Endothelial cell of umbilical vein (primary cell): Measurements from ENCODE around the gene TMEM170B. TPM values are rescaled to one million over a fixed set of nuclear protein-coding genes. Genes with fewer than 3 reads are reported as not detected.

Experiments used
- BruUV-seq: library from RNA; stranded (reverse); fragments of 400-500 nt; replicated peaks from 2 replicates; lab custom pipeline; 2021; lab: Mats Ljungman, UMichigan
- CTCF ChIA-PET: fragments of 300-600, 350-600 bp; sonication (Branson Sonifier 250); formaldehyde crosslinking; loops from one replicate; lab custom pipeline; 2021; ENCODE audit warnings: antibody characterized with exemption, inconsistent platforms; lab: Charles Lee
- POLR2A ChIA-PET: fragments of 300-600, 350-600 bp; sonication (Branson Sonifier 250); formaldehyde crosslinking; loops from one replicate; lab custom pipeline; 2021; ENCODE audit warnings: antibody characterized with exemption, inconsistent platforms; lab: Charles Lee
- DNase-seq: peaks from one replicate; pipeline ENCODE4 v3.0.0-alpha.2; 2011; ENCODE audit warnings: low read depth, low spot score
- FAIRE-seq: peaks from 2 replicates; lab custom pipeline; 2011; peaks lifted over from hg19 to GRCh38; lab: Jason Lieb, UNC
- H2AFZ ChIP-seq: 2 replicates; pipeline ENCODE4 v1.6.0; 2012; ENCODE audit warnings: low read depth, low read length, control low read depth, inconsistent platforms
- H3K27ac ChIP-seq: 2 replicates; pipeline ENCODE4 v1.5.1; 2011; ENCODE audit warnings: low read depth, mild to moderate bottlenecking, control low read depth, low read length, moderate library complexity; ENCODE audit not compliant: insufficient read depth
- H3K27me3 ChIP-seq, 2 experiments: 2 replicates each; pipeline versions ENCODE4 v1.6.0 to v1.6.1; 2011; ENCODE audit warnings: low read length in 2 of 2, mixed read lengths in 1 of 2; ENCODE audit not compliant: control insufficient read depth in 2 of 2, insufficient read depth in 2 of 2
- H3K36me3 ChIP-seq, 2 experiments: 2 replicates in 1 of 2; 3 replicates in 1 of 2; pipeline ENCODE4 v1.5.1; 2011; ENCODE audit warnings: low read length in 2 of 2, mild to moderate bottlenecking in 1 of 2, moderate library complexity in 1 of 2; ENCODE audit not compliant: control insufficient read depth in 2 of 2, insufficient read depth in 2 of 2; ENCODE audit errors: extremely low read depth in 1 of 2
- H3K4me1 ChIP-seq: 3 replicates; pipeline ENCODE4 v1.5.1; 2011; ENCODE audit warnings: mild to moderate bottlenecking, low read length; ENCODE audit not compliant: control insufficient read depth, insufficient read depth; ENCODE audit errors: extremely low read depth
- H3K4me2 ChIP-seq: 2 replicates; pipeline ENCODE4 v1.6.1; 2011; ENCODE audit warnings: low read length, control low read depth, mixed read lengths; ENCODE audit not compliant: insufficient read depth
- H3K4me3 ChIP-seq, 3 experiments: fragments of 200-600 bp in 1 of 3; sonication (generic), shearing (Covaris generic) in 1 of 3; replicated peaks in 1 of 3; 2 replicates each; pipeline ENCODE4 v1.5.1; 2011 to 2016; ENCODE audit warnings: control low read depth in 3 of 3, low read length in 3 of 3, mild to moderate bottlenecking in 2 of 3, inconsistent platforms in 1 of 3, low read depth in 1 of 3, moderate library complexity in 1 of 3; ENCODE audit not compliant: insufficient read depth in 1 of 3
- H3K79me2 ChIP-seq: 2 replicates; pipeline ENCODE4 v1.6.0; 2012; ENCODE audit warnings: low read length, inconsistent platforms; ENCODE audit not compliant: control insufficient read depth, insufficient read depth
- H3K9ac ChIP-seq: replicated peaks from 2 replicates; pipeline ENCODE3; 2011; ENCODE audit warnings: low read length, control low read depth; ENCODE audit not compliant: insufficient read depth; ENCODE audit errors: extremely low read depth
- H3K9me1 ChIP-seq: replicated peaks from 3 replicates; pipeline ENCODE4 v1.6.0; 2011; ENCODE audit warnings: mild to moderate bottlenecking, low read length; ENCODE audit not compliant: control insufficient read depth, insufficient read depth; ENCODE audit errors: extremely low read depth
- H3K9me3 ChIP-seq: replicated peaks from 2 replicates; pipeline ENCODE4 v1.5.1; 2012; ENCODE audit warnings: low read length, inconsistent platforms; ENCODE audit not compliant: control insufficient read depth, insufficient read depth
- H4K20me1 ChIP-seq: replicated peaks from 2 replicates; pipeline ENCODE3; 2011; ENCODE audit warnings: mild to moderate bottlenecking, low read length; ENCODE audit not compliant: control insufficient read depth, insufficient read depth; ENCODE audit errors: extremely low read depth
- CTCF ChIP-seq, 2 donors: IDR thresholded peaks; 1 replicate in 1 of 2; 2 replicates in 1 of 2; pipeline ENCODE4 v1.5.1; 2011; ENCODE audit warnings: low read length in 2 of 2, mild to moderate bottlenecking in 2 of 2, moderate library complexity in 2 of 2, control low read depth in 1 of 2, inconsistent platforms in 1 of 2, low read depth in 1 of 2; ENCODE audit not compliant: insufficient read depth in 1 of 2; ENCODE audit errors: extremely low read depth in 1 of 2
- EZH2 ChIP-seq: IDR thresholded peaks from 2 replicates; pipeline ENCODE4 v1.6.1; 2012; ENCODE audit warnings: borderline replicate concordance, low read depth, mild to moderate bottlenecking, moderate library complexity, low read length, inconsistent platforms; ENCODE audit not compliant: severe bottlenecking
- FOS ChIP-seq: IDR thresholded peaks from 2 replicates; pipeline ENCODE4 v1.6.1; 2011; ENCODE audit warnings: mild to moderate bottlenecking, low read length, moderate library complexity, borderline replicate concordance; ENCODE audit not compliant: insufficient read depth
- GATA2 ChIP-seq: IDR thresholded peaks from 2 replicates; pipeline ENCODE4 v1.7.0; 2011; ENCODE audit warnings: low read depth, mild to moderate bottlenecking, moderate library complexity, mixed read lengths, low read length; ENCODE audit not compliant: insufficient read length, insufficient read depth
- JUN ChIP-seq: IDR thresholded peaks from 2 replicates; pipeline ENCODE4 v1.6.1; 2011; ENCODE audit warnings: borderline replicate concordance, low read depth; ENCODE audit not compliant: insufficient read length, insufficient read depth
- MAX ChIP-seq: IDR thresholded peaks from 2 replicates; pipeline ENCODE4 v1.6.1; 2011; ENCODE audit not compliant: insufficient read depth, insufficient read length
- MYC ChIP-seq: IDR thresholded peaks from one replicate; pipeline ENCODE4 v1.6.1; 2011; ENCODE audit warnings: mild to moderate bottlenecking, low read depth, low read length
- POLR2A ChIP-seq: IDR thresholded peaks from 2 replicates; pipeline ENCODE4 v1.6.1; 2012; ENCODE audit warnings: low read depth, mild to moderate bottlenecking, control low read depth, low read length
- POLR2AphosphoS5 ChIP-seq: IDR thresholded peaks from 2 replicates; pipeline ENCODE4 v1.6.1; 2012; ENCODE audit warnings: low read depth, mild to moderate bottlenecking, control low read depth, low read length, moderate library complexity; ENCODE audit not compliant: insufficient read depth
- dilution Hi-C: fragments of 300-500 bp; cut with MboI; formaldehyde crosslinking; loops from one replicate; pipeline ENCODE4 v1.15.0; 2019; ENCODE audit warnings: low sequenced_read_pairs; ENCODE audit not compliant: extremely low pct_ligation_motif_present
- intact Hi-C: fragments of 100-400 bp; cut with micrococcal nuclease; formaldehyde crosslinking; loops from one replicate; pipeline ENCODE4 v1.10.0; 2022
- polyA plus RNA-seq, 4 experiments: library from polyadenylated mRNA; depleted of rRNA in 3 of 4; stranded (reverse) in 3 of 4; unstranded in 1 of 4; fragments of >200 nt; gene quantifications; 2 replicates each; pipeline versions ENCODE4 v1.2.1 to v1.2.3, GENCODE V29; 2011 to 2012; ENCODE audit warnings: missing spikeins in 1 of 4
- total RNA-seq: library from RNA; stranded (reverse); gene quantifications from 2 replicates; pipeline ENCODE4 v1.2.3, GENCODE V29; 2021

TMEM170B gene
- total and polyA plus RNA-seq, 2 donors (not counting 3 experiments of a cell fraction or from before 2014, with no cell fraction given), result 1.1 to 4.2 TPM

DNA sequence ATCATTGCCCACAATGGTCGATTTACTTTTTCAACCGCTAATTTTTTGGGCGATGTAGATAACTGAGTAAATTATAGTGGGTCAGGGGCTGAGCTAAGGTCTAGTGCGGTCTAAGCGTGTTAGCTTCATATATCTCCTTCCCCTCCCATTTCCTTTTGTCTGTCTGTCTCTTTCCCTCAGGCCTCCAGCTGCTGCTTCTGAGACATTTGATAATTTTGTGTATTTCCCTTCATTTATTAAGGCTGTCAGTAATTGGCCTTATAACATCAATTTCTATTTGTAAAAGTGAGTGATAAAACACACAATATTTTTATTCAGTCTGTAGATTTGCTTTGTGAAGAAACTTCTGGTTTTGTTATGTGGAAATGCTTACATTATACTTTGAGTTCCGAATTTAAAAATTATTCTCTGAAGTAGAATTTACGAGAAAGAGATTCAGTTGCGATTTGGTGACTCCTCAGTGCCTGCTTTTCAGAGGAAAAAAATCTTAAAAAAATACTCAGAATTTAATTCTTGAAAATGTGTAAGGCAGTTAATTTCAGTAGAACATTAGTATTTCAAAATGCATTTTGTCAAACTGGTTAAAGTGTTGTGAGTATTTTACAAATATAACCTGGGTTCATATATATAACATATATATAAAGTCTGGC lies 1.4 kb downstream of the TMEM170B start:
- peak overlapping the region; percentile 63 for H3K4me2 ChIP-seq
- peak overlapping the region; percentile 66 for H3K9ac ChIP-seq
- H3K27me3 ChIP-seq, result no peaks in the 10 kb centered on the region
- BruUV-seq, result TSS peak; percentile 18
- no peaks in the 10 kb centered on the region for H3K79me2 ChIP-seq
- peak overlapping the region; percentile 82 for H2AFZ ChIP-seq
- DNase-seq (no peak), FAIRE-seq (no peak)
- no peaks in the 10 kb centered on the region for H3K9me1 ChIP-seq
- no peaks in the 10 kb centered on the region for H4K20me1 ChIP-seq
- ChIA-PET CTCF (interaction anchor here (1.0 to 1.4 kb wide), 3 partner anchors 37 to 584 kb away, joined by 4 to 5 read pairs (median 5); no protein-coding TSS in a partner anchor), POLR2A (no interaction called here)
- H3K4me1 ChIP-seq, result peaks cover 25% of the 10 kb centered on the region
- H3K9me3 ChIP-seq, result no peaks in the 10 kb centered on the region
- dilution Hi-C loops, result no loop called here
- peak overlapping the region; percentile 54 to 77 (median 71) for H3K4me3 ChIP-seq
- no peak overlapping the region for H3K27ac ChIP-seq
- H3K36me3 ChIP-seq, result no peaks in the 10 kb centered on the region
- no peak for TF ChIP-seq JUN
- TF ChIP-seq POLR2AphosphoS5, result no peak
- no peak for TF ChIP-seq CTCF (IDR thresholded peaks at IDR 0.05; ENCODE audit: extremely low read depth in 1 of 2, insufficient read depth in 1 of 2, low read depth in 1 of 2, low read length in 2 of 2)
- no peak for TF ChIP-seq MYC
- TF ChIP-seq GATA2, result no peak
- TF ChIP-seq FOS, result no peak
- no peak for TF ChIP-seq EZH2
- no peak for TF ChIP-seq POLR2A
- no peak for TF ChIP-seq MAX
- intact Hi-C loops, result loop anchor here (5.0 kb wide), 2 partner anchors 38 to 1137 kb away; no protein-coding TSS in a partner anchor
